Measurements from ENCODE around the gene DGKG.

GRCh38 chr3:186207515-186207914, 154.5 kb downstream of the DGKG start:
- no peak for TF ChIP-seq YY1 (IDR thresholded peaks at IDR 0.05; ENCODE audit: insufficient read depth, insufficient read length)
- no peak for TF ChIP-seq SUZ12 (IDR thresholded peaks at IDR 0.05; ENCODE audit: extremely low read depth, insufficient read depth, insufficient read length)

Measured in NT2/D1 (cell line).